Stimulated activated CD8-positive, alpha-beta memory T cell treated with anti-CD3 and anti-CD28 coated beads, Interleukin-2, amount 100 ng/mL, for 1 hour (primary cell): ENCODE measurements around the gene NUP210.

ENCODE experiments used
- DNase-seq, 2 donors: peaks; one replicate each; pipeline ENCODE4 v3.0.0-alpha.2; 2020; ENCODE audit warnings: low read depth in 2 of 2

The NUP210 gene

DNA sequence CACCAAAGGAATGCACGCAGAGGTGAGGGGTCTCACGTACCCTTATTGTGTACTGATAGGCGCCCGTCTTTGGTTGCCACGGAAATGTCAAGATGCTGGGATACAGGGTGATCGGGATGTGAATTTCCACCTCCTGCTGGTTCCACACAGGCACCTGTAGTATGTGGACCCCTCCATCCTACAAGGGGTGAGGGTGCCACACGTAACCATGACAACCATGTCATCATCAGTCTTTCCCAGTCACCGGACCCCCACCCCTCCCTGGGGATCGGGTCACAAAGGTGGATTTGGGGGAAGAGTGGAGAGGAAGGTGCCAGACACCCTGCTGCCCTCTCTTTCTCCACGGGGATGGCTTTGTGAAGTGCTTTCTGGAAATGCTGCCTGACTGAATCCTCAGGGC lies 44.7 kb downstream of the NUP210 start:
- DNase-seq: no peak

DNA sequence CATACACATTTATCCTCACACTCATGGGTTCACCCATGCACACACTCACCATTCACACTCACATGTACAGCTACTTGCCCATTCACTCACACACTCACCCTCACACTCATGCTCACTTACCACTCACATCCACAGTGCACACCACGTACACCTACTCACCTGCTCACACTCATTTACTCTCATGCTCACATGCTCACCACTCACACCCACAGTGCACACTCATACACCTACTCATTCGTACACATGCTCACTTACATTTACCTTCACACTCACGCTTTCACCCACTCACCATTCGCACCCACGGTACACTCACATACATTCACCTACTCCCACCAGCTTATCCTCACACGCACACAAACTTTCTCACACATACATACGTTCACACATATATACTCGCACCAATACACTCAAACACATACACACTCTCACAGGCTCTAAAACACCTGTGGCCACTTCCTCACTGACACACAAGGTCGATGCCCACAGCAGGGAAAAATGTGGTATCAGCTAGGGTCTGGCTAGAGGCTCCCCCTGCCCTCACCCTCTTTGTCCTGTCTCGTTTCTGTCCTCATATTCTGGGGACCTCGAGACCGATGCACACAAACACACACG lies 46.0 kb downstream of the NUP210 start:
- DNase-seq: no peak

DNA sequence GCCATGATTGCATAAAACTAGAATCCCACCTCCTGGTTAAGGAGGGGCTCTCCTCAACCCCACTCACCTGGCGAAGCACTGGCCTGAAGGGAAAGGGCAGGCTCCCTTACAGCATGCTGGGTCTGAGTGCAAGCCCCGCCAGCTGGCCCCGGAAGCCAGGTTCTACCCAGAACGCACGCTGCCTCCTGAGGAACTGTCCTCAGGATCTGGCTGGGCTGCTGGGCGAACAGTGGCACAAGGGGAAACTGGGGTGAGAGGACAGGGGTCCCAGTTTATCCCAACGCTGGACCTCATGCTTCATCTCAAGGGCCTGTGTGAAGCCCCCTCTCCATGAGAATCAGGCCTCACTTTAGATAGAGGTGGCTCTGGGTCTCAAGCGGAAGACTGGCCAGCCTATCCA lies 47.5 kb downstream of the NUP210 start:
- DNase-seq: no peak

DNA sequence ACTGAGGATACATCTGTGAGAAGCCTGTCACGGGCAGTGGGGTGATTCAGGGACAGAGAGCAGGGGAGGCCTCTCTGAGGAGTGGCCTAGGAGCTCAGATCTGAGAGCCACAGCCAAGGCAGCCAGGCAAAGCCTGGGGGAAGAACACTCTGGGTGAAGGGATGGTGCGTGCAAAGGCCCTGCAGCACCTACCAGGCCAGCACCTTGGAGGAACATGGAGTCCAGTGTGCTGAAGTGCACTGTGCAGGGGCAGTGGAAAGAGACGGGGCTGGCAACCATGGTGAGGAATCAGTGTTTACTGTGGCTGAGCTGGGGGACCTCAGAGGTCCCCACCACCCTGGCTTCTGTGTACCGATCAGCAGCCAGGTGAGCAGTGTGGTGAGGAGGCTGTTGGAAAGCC lies 48.0 kb downstream of the NUP210 start:
- DNase-seq: no peak

DNA sequence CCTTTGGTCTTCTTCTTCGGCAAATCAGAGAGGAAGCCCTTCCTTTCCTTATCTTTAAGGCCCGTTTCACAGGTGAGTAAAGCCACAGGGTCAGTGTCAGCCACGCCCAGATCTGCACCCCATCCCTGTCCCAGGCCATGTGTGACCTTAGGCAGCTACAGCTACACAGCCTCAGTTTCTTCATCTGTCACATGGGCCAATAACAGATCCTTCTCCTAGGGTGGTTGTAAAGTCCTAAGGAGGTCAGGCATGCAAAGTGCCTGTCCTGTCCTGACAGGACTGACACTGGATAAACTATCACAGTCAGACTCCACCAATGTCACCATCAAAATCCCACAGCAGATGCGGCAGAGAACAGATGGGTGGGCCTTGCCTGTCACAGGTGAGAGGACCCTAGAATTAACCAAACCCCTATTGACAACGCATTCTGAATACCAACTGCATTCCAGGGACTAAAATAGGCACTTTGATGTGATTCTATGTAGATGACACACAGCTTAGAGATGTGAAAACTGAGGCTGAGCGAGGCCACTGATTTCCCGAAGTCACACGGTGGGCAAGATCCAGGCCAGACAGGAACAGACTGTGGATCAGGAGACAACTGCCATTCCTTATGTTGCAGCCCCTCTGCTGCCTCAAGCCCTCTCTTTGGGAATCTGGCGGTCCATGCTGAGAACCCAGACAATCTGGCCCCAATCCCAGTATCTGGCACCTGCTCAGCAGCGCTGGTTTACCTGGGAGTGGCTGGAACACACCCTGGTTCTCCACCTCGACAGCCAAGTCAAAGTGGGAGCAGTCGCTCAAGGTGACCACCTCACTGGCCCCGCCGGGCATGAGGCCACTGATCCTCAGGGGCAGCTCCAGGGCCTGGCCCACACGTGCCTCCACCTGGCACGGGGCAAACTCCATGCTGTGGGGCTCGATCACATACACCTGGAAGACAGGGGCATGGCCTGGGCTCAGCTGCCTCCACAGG lies 48.7 kb downstream of the NUP210 start:
- DNase-seq: no peak

DNA sequence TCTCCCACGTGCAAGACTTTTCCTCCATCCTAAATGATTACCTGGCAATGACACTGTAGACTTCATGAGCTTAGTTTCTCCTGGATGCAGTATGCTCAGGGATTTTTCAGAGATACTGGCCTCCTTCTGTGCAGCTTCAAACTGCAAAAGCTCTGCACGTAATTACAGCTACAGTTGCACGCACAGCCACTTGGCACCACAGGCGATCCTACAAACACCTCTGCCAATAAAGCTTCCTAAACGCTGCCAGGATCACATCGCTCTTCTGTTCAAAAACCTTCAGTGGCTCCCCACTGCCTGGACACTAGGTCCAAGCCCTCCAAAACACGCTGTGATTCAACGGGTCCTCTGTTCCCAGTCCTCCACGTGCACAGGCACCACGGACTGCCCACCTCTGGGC lies 49.5 kb downstream of the NUP210 start:
- no peak for DNase-seq

DNA sequence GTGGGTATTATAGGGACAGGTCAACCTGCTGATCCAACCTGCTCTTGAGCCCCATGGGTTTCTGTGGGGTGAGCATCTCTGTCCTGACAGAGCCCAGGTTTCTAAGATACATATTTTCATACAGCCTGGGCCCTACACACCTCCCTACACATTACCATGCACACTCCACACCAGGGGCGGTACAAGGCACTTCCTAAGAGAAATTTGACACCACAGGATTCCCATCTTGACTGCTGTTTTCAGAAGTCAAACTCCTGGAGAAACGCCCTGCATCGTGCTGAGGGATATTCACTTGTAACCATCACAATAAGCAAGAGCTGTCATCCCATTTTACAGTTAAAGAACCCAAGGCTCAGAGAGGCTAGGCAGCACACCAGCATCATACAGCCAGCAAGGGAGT lies 50.1 kb downstream of the NUP210 start:
- no peak for DNase-seq

DNA sequence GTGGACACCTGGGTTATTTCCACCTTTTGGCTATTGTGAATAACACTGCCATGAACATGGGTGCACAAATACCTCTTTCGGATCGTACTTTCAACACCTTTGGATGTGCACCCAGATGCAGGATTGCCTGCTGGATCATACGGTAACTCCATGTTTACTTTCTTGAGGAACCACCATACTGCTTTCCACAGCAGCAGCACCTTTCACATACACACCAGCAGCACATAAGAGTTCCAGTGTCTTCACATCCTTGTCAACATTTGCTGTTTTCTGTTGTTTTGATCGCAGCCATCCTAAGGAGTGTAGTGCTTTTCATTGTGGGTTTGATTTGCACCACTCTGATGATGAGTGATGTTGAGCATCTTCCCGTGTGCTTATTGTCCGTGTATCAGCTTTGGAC lies 51.3 kb downstream of the NUP210 start:
- DNase-seq: no peak

DNA sequence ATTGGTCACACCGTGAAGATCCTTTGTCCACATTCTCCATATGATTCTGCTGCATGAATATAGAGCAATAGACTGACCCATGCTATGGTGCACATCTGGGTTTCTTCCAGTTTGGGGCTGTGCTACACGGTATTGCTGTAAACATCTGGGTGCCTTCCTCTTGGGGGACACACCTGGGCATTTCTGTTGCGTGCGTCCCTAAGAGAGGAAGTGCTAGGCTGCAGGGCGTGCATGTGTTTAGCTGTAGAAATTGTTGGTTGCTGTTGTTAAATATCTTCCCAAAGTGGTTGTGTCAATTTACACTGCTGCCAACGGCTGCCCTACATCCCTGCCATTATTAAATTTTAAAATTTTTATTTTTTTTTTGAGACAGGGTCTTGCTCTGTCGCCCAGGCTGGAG lies 52.4 kb downstream of the NUP210 start:
- DNase-seq: no peak

DNA sequence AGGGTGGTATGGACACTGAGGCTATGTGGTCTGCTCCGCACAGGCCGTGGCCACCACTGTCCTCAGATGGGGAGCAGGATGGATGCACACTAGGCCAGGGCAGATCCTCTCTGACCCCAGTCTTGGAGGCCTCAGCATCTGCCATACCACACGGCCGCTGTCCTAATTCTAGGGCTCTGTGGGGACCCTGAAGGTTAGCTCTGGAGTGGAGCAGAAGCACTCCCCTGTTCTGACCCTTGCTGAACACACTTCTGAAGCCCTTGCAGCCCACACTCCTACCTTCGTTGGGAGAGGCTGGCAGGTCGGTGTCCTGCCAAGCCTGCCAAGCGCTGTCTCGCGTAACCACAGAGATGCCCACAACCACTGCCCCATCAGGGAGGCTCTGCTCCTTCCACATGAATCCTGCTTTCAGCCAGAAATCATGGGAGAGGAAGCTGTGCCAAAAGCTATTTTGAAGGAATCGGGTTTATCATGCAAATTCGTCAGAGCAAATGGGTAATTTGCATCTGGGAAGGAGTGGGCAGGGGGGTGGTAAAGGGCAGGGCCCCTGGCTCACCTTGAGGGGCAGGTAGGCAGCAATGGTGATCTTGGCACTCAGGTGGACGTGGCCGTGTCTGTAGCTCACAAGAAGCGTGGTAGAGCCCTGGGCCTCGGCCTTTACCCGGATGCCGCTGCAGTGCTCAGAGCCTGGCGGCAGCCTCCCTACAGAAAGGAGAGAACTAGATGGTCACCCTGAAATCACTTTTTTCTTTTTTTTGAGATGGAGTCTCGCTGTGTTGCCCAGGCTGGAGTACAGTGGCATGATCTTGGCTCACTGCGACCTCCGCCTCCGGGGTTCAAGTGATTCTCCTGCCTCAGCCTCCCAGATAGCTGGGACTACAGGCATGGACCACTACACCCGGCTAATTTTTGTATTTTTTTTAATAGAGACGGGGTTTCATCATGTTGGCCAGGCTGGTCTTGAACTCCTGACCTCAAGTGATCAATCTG lies 54.4 kb downstream of the NUP210 start:
- DNase-seq: no peak

DNA sequence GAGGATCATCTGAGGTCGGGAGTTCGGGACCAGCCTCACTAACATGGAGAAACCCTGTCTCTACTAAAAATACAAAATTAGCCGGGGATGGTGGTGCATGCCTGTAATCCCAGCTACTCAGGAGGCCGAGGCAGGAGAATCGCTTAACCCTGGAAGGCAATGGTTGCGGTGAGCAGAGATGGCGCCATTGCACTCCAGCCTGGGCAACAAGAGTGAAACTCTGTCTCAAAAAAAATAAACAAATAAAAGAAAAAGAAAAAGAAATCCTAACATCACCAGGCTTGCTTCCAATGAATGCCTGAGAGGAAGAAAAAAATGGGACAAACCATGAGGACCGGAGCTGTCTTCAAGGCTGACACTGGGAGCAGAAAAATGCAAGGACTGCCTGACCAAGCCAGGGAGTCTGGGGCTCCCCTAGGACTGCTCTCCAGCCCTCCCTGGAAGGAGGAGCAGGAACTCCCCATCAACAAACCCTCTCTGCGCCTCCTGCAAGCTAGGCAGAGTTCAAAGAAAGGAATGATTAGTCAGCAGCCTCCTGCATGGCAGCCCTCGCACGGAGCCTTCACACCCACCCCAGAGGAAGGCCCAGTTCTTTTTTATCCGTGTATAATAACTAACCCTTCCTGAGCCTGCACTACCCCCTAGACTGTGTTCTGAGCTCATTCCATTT lies 55.4 kb downstream of the NUP210 start:
- no peak for DNase-seq

DNA sequence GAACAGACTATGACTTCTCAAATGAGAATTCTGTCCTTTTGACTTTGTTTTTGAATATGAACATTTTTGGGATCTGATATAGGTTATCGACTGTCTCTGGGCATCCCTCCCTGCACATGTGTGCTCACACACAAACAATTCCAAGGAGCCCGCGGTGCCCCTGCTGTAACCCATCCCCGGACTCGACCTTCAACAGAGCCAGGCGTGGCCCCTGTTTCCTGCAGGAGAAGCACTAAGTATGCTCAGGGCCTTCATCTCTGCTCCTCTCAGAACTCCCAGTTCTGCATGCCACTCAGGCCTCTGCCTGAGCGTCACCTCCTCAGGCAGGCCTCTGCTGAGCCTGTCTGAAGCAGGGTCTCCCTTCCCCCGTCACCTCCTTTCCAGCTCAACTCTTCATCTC lies 57.6 kb downstream of the NUP210 start:
- DNase-seq: no peak

DNA sequence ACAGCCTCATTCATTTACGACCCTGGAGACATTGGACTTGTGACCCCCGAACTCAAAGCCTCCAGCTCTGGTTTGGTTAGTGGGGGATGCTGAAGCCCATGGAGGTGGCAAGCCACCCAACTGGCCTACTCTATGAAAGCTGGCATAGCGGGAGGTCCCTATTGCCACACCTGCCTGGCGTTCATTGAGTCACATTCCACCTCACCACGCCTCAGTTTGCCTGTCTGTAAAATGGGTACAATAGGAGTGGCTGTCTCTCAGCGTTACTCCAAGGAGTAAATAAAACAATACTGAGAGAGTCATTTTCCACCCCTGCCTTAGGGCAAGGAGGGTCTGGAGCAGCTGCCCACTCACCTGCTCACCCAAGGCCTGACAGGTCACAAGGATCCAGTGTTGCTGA lies 60.2 kb downstream of the NUP210 start:
- DNase-seq: no peak

DNA sequence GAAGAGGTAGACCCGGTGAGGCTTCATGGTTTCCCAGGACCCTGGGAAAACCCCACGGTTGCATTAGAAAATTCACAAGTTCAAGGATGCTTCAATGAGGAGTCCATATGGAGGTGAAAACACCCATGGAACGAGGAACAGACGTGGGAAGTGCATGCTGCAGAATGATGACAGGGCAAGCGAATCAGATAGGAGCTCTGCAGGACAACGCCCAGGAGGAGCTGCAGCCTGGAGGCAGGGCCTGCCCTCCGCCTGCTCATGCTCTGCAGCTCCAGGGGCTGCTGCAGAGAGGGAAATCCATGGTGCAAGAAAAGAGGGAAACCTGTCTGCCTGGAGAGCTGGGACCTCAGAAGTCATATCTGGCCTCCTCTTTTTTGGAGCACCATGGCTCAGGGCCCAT lies 61.5 kb downstream of the NUP210 start:
- DNase-seq: no peak

DNA sequence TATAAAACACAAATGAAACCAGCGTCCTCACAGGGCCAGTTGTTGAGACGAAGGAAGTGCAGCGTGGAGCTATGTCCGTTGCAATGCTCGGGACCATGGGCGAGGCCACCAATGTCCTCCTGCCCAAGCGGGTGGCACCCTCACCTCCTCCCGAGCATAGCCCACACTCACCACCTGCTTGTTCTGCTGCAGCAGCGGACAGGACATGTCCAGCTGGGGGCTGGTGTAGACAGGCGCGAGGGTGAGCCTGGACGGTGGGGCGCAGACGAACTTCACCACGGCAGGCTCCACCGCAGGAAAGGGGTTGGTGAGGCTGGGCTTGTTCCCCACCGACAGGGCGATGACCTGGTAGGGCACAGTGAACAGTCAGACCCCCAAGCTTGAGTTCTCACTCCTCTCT lies 62.1 kb downstream of the NUP210 start:
- DNase-seq: no peak

DNA sequence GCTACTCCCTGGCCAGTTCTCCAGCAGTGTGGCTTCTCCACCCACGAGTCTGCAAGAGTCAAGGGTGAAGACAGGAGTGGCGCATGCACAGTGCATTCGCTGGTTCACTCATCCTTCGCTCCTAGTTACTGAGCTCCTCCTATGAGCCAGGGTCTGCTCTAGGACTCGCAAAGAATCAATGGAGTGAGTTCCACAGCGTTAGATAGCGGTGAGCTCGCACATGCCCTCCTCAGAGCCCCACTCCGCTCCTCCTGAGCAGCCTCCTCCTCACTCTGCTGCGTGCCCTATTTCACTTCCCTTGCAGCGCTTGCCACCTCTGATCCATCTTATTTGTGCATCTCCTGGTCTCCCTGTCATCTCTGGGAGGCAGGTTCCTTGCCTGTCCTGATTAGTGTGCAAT lies 63.0 kb downstream of the NUP210 start:
- no peak for DNase-seq

DNA sequence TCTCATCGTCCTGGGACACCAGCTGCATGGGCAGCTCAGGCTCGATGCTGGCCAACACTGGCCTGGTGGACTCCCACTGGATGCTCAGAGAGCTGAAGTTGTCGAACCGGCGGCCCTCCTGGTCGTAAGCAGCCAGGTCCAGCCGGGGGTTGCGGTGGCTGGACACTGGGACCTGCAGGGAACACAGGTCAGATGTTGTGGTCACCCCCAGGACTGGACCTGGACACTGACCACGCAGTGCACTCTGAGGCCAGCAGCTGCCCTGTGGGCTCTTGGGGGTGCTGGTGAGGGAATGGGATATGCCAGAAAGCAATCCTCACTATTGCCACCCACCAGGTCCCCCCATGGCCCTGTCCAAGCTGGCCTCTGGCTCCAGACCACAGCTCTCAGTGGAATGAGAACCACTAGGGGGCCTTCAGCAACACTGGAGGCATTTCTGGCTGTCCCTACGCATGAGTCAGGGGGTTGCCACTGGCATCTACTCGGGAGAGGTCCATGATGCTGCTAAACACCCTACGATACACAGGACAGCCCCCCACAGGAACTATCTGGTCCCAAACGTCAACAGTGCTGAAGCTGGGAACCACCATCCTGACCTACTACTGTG lies 66.1 kb downstream of the NUP210 start:
- DNase-seq: no peak

DNA sequence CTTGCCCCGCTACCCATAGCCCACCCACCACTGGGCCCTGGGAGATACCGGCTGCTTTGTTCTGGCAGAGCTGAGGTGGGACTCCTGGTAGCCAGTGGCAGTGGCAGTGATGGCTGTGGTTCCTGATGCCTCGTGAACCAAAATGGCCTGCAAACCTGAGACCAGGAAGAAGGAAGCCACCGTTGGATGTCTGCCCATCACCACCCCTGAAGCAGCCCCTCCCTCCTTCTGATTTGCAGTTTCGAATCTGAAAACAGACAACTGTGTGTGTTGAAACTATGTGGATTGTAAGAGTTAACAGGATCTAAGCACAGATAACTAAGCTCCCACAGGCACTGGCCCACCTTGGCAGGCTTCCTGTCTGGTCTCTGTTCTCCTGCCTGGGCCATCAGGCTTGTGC lies 66.6 kb downstream of the NUP210 start:
- no peak for DNase-seq

DNA sequence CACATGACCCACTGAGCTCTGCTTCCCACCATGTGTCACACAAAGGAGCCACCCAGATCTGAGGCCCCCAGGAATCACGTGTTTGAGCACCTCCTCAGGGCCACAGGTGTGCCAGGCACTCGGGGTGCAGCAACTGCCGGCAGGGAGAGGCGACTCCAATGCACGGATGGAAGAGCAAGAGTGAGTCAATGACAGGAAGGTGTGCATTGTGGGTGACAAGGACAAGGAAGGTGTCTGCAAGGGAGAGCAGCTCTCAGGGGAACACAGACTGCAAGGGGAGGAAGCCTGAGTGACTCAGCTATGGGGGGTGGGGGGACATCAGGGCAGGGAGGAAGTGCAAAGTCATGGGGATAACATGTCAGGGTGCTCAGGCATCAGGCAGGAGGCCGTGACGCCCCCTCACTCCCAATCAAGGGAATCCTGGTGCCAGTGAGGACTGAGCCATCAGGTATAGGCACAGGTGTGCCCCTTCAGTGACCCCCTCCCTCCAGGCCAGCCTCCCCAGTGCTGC lies 67.4 kb downstream of the NUP210 start:
- no peak for DNase-seq

DNA sequence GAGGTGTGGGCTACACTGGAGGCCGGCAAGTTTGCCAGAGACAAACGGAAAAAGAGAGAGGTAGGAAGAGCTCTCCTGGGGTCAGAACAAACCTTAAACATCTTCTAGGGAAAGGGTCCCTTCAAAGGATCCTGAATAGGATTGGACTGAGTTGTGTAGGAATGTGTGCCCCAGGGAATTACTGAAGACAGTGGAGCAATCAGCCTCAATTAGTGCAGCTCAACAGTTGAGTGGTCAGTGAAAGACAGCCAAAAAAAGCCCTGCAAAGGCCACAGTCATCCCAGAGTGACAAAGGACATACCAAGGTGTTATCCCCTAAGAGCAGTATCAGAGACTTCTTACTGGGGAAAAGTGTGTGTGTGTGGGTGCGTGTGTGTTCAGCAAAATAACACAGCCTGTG lies 70.3 kb downstream of the NUP210 start:
- DNase-seq: no peak
